Mesenteric fat pad (tissue), 1 donor: ENCODE data around the gene SEMA7A. TPM values are rescaled to one million over a fixed set of nuclear protein-coding genes. Genes with fewer than 3 reads are reported as not detected.

Experiments used
- DNase-seq: peaks from one replicate; pipeline ENCODE4 v3.0.0-alpha.2; 2020; ENCODE audit warnings: low spot score
- total RNA-seq: library from RNA; stranded (reverse); fragmentation: NEBNext Ultra II Directional; extraction: Animal tissue kit (Norgen Biotek cat#: 25700); gene quantifications from one replicate; pipeline ENCODE4 v1.2.1, GENCODE V29; 2021
- donor health status: DM: yes; HTN: yes; CAD: no.

SEMA7A gene
- total RNA-seq, 1 donor from 2014 or later: 2.1 TPM

DNA sequence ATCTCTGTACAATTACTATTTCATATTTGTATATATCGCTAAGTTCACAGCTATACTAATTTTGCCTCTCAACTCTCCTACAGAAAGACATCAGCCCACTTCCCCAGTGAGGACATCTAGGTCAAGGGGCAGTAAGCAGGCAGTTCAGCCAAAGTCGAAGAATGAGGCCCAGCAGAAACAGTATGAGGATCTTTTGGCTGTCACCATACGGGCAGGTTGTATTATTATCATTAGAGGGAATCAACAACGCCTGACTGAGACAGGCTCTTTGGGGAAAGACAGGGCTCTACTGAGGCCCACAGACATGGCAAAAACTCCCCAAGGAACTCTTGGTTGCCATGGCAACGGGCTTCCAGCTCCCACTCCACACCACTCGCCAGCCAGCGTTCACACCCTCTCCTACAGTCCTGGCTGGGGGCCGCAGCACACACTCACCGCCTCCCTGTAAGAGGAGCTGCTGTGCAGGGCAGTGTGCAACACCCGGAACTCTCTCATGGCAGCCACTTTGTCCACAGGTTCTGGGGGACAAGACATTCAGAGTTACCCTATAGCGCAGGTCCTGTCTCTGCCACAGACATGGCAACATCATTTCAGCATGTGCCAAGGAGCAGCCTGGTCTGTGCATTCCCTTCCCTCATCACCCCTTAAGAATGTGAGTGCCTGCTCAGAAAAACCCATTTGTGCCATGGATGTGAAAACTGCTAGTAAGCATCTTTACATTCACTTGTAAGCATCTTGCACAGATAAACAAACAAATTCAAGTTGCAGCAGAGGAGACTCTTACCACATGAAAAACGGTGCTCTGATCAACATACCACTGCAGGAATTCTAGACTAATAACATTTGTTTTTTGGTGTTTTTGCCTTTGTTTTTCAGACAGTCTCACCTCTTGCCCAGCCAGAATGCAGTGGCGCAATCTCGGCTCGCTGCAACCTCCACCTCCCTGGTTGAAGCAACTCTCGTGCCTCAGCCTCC, 18.4 kb upstream of the SEMA7A start:
- peak; percentile 37 for DNase-seq

DNA sequence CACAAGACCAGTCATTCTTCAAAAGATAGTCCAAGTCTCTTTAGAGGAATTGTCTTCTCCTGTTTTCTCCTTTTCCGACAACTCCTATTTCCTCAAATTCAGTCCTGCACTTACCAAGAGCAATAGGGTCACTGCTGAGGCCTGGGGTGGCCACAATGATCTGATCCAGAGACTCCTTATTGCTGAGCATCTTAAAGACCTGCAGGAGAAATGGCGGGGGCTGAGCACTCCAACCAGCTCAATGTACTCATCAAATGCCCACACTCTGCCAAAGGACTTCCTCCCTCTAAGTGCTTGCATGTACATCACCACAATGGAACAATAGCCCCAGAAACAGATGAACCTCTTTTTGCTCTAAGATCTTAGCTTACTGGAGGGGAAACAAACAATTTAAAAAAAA, 17.6 kb upstream of the SEMA7A start:
- peak; percentile 53 for DNase-seq

DNA sequence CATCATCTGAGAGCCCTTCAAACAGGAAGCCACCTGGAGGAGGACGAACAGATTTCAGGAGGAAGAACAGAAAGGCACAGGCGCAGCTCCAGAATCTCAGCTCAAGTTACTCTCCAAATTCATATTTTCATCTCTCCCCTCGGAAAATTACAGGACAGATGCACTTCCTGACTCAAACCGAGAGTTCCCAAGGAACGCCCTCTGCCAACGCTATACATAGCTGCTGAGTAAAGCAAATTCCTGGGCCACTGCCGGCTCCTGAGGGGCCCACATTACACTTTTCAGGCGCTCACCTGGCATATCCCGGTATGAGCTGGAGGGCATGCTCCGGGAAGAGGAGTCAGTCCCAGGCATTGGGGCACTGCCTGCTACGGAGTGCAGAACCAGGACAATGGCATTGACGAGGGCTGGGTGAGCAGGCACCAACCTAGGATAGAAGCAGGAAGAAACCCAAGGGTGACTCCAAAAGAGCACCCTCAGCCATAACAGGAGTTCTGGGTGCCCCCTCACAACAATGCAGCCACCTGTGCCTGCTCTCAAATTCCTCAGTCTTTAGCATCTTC, 16.0 kb upstream of the SEMA7A start:
- no peak for DNase-seq

DNA sequence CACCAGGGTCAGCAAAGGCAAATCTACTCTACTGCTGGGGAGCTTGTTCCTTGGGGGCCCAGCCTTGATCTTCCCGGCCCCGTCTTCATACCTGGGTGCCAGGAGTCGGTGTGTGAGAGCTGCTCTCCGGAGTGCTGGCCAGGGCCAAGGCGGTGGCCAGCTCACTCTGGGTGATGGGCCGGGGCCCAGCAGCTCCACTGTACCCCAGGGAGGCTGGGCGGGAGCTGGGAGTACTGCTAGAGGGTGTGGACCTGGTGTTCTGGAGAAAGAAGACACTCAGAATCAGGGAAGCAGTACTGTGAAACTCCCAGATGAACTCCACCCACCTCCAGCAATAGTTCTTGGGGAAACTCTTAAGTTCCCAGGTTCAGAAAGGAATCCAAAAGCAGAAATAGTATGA, 15.3 kb upstream of the SEMA7A start:
- no peak for DNase-seq

DNA sequence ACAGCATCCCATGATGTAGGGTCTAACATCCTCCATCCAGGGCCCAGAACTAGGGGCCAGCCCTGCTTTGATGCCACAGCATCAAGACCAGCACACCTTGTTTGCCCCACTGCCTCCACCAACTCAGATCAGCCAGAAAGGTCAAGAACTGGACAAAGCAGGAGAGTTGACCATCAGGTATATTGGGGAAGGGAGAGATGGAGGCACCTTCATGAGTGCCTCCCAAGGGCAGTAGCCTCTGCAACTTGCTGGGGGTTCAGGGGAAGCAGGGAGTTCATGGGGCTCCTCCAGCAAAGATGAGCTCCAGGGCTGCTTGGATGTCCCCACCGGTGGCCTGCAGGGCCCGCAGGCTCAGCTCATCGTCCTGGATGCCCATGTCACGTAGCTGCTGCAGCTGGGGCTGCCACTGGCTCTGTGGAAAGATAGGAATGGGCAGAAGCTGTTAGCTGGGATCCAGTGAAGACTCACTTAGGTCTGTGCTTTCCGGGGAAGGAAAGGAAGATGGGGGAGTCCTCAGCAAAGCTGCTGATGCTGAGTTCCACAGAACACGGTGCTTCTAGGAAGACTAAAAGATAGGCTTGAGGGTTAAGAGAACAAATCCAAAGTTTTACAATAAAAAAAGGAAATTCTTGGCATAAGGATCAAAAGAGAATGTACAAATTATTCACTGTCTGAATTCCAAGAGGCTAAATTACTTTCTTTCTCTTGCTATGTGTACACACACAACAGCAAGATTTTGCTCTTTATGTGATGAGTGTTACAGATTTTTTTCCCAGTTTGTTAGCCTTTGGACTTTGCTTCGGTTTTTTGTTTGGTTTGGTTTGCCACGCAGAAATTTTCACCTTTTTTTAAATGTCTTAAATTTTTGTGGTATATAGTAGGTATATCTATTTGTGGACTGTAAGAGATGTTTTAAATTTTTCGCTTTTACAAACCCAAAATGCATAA, 12.3 kb upstream of the SEMA7A start:
- no peak for DNase-seq

DNA sequence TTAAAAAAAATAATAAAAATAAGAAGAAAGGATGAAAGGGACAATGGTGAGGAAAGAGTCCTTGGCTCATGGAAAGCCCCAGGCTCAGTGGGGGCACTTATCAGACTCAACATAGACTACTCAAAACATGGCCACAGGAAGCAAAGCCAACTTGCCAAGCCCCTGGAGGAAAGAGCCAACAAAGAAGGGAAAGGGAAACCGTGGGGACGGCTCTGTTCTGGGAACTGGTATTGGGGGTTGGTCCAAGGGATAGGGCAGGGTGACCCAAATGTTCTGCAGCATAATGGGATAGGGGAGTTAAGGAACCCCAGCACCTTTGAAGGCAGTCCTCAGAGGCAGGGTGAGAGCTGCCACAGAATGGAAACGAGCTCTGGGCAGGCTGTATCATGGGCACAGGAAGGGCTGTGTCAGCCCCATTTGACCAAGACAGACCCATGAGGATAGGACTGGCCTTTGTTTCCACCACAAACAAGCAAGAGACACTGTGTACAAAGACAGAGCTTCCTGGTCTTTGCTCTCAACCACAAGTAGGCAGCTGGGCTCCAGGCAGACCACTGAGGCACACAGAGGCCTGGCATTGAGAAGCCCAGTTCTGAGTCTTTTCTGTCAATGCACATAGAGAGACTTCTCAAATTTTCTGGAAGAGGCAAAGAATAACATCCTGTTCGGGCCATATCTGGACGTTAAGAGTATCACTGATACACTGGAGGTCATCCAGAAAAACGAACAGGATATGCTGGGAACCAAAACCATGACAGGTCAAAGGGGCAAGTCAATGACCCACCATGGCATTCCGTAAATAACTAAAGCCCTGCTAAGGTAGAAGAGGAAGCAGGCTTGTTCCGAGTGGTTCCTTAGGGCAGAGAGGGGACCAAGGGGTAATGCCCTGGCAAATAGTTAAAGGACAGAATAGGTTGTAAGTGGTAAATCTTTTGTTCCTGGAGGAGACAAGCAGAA, 10.6 kb upstream of the SEMA7A start:
- DNase-seq: no peak

DNA sequence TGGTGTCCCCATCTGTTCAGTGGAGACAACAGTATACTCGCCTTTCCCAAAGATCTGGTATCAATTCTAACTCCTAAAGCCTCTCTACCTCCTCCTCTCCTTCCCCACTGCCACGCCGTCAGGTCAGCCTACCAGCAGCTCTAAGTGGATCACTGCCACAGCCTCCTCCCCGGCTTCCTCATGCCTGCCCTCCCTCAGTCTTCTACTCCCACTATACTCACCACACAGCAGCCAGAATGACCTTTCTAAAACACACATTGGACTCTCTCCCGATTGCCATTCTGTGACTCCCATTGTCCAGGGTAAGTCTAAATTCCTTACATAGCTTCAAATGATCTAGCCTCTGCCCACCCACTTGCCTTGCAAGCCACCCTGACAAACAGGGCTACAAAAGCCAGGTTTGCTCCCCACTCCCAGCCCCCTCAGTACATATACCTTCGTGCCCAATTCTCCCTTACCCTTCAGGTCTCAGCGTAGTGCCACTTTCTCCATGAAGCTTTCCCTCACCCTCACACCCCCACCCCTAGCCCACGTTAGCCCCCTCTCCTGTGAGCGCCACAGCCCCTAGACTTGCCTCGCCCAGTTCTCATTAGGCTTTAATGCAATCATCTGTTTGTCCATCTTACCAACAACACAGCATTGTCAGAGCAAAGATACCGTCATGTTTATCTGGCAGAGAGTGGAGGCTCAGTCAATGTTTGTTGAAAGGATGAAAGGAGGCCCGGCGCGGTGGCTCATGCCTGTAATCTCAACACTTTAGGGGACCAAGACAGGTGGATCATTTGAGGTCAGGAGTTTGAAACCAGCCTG, 9.5 kb upstream of the SEMA7A start:
- DNase-seq: no peak

DNA sequence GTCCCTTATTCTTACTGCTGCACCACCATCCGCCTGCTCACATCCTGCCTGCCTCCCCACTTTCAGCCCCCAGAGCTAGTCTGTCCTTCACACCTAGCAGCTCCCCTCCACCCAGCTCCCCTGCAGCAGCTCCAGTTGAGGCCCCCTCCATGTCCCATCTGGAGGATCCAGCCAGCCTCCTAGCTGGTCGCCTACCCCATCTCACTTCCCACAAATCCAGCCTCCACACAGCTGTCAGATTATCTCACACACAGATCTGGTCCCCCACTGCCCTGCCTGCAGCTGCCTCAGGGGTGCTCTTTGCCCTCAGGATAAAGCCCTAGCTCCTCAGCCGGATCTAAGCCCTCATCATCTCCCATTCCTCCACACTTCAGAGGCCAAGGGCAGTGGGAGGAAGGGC, 8.8 kb upstream of the SEMA7A start:
- DNase-seq: no peak

DNA sequence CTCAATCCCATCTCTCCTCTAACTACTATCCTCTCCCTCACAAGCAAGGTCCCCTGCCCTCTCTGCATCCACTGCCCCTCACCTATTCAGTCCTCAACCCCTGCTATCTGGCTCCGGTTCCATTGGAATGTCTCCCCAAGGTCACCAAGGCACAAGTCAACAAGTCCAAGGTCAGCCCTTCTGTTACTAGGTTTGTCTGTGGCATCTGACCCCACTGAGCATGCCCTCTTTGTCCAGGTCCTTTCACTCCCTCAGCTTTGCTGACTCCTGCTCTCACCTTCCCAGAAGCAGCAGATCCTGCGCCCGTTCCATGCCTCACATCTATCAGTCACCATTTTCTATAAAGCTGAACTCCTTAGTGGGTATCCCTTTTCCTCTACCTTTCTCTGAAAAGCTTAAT, 8.3 kb upstream of the SEMA7A start:
- no peak for DNase-seq

DNA sequence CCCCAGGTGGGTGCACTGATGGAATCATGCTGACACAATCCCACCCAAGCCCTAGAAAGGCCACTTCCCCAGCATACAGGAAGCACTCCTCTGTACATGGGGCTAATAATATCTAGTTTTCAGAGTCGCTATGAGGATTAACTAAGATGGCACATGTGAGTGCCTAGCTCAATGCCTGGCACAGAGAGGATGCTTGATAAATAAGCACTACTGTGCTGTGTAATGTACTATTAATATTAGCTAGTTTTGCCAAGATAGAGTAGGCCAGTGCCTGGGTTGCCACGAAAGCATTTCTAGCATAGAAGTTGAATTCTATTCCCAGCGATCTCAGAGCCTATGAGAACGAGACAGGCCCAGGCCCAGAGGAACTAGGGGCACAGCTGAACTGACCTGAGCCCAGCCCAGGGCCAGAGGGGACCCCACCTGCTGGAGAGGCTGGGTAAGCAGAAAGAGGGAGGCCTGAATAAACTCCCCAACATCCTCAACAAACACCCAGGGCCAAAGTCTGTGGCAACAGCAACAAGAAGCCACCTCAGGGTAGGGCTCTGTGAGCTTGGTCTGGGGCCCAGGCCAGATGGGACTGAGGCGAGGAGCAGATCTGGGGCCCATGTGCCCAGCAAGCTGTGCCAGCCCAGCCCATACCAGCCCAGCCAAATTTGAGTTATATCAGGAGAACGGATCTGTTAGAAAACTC, 7.6 kb upstream of the SEMA7A start:
- DNase-seq: no peak

DNA sequence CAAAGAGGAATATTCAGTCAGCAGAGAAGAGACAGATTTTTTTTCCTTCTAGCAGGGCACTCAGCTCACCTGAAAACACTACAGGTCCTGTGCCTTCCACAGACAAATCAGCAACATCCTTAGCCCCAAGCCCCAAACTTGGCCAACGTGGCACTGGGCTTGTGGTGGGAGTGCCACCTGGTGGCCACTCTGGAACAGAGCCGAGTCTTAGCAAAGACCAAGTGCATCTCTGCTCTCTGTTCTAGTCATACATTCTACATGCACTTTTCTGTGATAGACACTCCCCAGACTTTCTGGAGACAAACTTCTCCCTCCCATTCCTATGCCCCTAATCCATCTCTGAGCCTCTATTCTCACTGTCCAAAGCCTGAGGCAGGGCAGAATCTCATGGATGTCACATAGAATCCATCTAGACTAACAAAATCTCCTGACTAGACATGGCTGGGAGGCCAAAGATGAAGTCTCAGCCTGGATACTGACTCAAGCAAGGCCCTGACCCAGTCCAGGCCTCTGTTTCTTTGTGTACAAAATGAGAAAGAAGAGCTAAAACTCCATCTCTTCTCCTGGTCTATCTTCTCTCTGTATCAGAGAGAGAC, 5.1 kb upstream of the SEMA7A start:
- DNase-seq: no peak

DNA sequence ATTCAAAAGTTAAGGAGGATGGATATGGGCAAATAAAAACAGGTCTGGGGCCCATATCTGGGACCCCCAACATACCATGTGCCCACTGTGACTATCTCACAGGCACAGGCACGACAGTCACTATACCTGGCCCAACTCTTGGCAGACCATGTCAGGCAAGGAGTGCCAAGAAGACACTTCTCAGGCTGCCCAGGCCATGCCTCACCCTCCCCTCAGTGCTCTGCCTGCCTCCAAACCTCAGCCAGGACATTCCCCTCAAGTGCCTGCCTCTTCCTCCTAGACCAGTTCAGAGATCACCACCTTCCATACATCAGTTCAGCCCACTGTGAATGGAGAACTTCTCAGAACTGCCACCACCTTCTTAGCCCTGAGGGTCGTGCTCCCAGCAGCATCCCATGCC, 4.4 kb upstream of the SEMA7A start:
- DNase-seq: no peak

DNA sequence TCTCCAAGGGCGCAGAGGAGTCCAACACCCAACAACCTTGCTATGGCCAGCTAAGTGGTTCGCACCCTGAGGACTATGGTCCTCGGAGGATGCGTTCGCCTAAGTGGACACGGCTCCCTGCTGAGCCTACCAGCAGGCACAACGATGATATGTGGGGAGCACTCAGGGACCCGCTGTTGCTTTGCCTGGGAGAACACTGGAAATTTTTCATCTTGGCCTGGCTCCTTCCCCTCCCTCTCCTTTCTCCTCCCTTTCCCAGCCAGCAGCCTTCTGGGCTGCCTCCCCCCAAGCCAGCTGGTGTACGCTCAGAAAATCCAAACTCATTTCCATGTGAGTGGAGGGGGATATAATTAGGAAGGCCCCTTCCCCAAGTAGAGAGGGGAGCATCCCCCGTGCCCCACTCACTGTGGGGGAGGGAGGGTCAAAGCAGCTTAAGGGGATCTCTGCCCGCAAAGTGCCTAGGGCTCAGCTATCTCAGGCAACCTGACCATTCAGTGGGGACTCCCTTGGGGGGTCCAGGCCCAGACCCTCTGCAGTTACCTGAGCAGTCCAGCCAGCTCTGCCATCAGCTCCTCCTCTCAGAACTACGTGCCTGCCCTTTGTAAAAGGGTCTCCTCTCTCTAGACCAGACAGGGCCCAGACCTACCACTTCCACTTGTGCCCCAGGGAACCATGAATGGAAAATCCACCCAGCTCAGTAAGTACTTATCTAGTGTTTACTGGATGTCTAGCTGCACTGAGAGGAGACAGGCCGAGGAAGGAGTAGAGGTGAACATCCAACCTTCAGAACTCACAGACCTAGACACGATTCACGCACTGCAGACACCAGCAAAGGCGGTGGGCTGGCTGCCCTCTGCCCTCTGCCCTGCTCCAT, 742 bp upstream of the SEMA7A start:
- DNase-seq: no peak

DNA sequence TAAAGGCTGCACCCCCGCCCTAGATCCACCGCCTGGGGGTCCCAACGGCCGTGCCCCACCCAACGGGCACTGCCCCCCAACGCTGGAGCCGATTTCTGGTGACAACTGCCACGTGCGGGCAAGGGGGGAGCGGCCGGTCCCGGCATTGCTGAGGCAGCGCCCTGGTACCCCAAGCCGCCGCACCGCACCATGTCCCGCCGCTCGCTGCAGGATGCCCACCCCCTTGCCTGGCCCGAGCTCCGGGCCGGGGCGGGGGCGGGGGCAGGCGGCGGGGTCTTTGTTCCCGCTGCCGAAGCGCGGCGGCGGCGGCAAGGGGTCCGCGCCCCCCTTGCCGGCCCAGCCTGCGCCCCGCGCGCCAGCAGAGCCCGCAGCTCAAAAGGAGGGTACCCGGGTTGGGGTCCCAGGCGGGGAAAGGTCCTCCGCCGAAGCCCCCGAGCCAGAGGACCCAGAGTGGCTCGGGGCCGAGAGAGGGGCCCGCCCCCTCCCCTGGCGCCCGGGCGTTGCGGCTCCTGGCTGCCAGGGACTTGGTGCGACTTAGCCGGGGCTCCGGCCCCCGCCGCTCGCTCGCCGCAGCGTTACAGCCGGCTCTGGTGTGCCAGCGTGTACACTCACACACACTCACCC, 678 bp downstream of the SEMA7A start:
- no peak for DNase-seq

DNA sequence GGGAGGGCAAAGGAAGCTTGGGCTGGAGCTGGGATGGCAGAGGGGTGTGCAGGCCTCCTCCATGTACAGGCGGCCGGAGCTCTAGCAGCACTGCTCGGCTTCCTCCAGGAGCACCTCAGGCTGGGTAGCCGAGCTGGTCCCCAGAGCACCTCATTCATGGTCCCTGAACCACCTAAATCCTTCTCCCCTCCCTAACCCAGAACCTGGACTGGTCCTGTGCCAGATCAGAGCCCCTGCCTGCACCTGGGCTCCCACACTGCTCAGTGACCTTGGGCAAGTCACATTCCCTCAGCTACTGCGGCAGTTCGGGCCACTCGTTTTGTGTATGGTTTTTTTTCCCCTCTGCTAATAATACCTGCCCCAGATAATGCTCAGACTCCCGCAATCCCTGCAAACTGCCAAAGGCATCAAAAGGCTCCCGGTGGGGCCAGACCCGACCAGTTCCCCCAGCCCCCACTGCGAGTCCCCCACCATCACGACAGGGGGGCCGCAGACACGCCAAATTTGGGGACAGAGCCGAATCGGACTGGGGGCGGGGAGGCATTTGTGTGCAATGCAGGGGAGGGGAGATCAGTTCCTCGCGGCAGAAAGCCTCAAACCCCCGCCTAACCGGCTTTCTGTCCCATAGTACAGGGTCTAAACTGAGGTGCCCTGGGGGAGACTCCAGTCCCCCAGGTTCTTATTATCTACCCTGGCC, 1.3 kb downstream of the SEMA7A start:
- DNase-seq: no peak

DNA sequence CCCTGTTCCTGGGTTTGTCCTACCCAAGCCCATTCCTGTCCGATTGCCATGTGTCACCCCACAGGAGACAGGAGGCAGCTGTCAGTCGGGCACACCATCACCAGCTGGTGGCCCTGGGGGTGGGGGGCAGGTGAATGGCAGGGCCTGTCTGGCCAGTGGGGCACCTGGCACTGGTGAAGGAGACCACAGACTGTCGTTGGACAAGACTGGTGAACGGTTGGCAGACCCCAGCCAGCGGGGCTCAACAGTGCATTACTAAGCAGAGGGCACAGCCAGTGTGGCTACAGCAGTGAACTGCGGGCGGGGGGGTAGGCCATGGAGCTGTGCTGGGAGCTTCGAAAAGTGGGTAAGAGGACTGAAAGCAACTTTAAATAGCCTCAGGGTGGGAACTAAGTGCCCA, 2.1 kb downstream of the SEMA7A start:
- DNase-seq: no peak

DNA sequence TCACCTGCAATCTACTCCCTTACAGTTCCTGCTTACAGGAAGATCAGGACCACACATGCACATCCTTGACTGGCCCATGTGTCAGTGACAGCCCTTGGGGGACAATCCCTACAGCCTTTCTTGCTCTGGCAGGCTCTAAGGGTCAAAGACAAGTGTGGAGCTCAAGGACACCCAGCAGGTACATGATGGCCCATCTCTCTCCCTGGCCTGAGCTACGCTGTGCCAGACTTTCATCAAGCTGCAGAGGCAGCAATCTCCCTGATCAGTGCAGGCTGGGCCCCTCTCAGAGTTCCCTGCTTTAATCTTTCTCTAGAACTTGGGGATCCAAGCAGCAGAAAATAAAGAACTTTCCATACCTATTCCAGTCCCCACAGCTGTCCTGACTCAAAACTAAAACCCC, 2.6 kb downstream of the SEMA7A start:
- DNase-seq: no peak
